ENCODE measurements around the gene POMGNT2.

GRCh38 chr3:43102773-43103480, 3.0 kb downstream of the POMGNT2 start:
- no peak for TF ChIP-seq CTCF (conservative IDR thresholded peaks at IDR 0.05)
- TF ChIP-seq ZFX (IDR thresholded peaks at IDR 0.05), result no peak
